GM18526 (cell line): Measurements from ENCODE around the gene CSTPP1.

Source experiments
- POLR2A ChIP-seq: IDR thresholded peaks from 3 replicates; pipeline ENCODE4 v1.6.1; 2011; ENCODE audit not compliant: insufficient read length; ENCODE audit errors: extremely low read depth

The CSTPP1 gene

GRCh38 chr11:46920755-46921154 is 15.8 kb upstream of the CSTPP1 start:
- no peak for TF ChIP-seq POLR2A

GRCh38 chr11:46930089-46930488 is 6.5 kb upstream of the CSTPP1 start:
- TF ChIP-seq POLR2A: no peak

GRCh38 chr11:46942172-46942571 is 5.6 kb downstream of the CSTPP1 start:
- TF ChIP-seq POLR2A: no peak

DNA sequence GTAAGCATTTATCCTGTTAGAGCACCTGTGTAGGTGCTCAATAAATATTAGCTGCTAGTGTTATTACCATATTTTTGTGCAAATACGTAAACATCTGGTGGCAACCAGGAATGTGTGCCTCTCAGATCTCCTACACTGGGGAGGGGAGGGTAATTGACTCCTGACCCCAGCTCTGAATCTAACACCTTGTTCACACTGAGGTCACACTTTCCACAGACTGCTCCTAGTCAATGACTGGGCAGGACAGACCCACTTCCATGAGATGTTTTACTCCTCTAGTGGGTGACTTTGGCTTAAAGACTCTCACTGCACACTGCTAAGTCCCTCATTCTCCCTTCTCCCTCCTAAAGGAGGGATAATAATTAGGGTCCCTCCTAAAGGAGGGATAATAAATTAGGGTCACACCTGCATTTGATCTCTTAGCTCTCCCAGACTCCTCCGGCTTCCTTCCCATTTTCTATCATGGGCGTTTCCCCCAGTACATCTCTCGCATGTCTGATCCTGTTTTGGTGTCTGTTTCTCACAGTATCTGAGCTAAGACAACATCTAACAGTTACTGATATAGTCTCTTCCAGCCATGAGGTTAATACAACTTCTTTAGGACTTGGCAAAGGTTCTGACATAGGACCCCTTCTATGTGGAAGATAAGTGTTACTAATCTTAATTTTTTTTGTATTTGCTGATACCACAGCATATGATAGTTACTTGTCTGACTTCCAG is 8.0 kb downstream of the CSTPP1 start:
- TF ChIP-seq POLR2A: no peak

DNA sequence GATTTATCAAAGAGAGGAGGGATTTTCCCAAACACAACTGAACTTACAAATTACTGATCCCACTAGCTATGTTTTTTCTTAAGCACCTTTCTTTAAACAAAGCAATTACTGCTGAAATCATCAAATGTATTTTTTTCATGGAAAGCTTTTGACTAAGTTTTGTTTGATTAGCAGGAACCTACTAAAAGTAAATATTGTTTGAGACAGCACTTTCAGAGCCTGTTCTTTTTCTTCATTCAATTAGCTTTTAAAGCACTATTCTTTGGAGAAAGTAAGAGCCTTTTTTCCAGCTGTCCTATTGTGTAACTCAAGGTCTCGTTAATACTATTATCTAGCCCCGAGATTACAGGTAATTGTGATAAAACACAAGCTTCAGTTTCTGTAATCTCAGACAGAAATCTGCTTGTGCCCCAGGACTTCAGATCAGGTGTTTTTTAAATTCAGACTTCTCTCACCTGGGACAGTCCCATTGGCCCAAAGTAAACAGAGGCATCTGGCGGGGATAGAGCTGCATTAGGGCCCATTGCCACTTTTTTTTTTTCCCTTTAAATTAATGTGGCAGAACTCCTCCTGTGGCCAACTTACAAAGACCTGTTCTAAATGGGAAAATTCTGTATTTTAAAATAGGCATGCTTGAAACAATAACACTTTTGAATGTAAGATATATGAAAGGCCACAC is 11.0 kb downstream of the CSTPP1 start:
- no peak for TF ChIP-seq POLR2A

GRCh38 chr11:46948378-46949131 is 12.0 kb downstream of the CSTPP1 start:
- TF ChIP-seq POLR2A: no peak

GRCh38 chr11:46949297-46949696 is 12.7 kb downstream of the CSTPP1 start:
- TF ChIP-seq POLR2A: no peak

DNA sequence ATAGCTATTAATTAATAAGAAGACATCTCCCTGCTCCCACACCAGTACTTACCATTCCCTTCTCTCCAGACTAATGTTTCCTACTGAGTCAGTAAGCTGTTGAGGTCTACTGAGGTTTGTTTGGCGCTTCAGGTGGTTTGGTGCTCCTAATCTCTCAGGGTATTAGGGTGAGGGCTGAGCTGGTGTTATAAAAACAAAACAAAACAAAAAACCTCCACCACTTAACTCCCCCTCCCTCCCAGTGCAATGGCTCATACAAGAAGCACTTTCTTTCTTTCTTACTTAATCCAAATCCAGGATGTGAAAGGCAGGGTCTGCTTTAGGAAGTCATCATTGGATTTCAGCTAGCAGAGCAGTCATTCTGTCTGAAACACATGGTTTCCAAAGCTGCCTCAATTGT is 15.3 kb downstream of the CSTPP1 start:
- no peak for TF ChIP-seq POLR2A

- no peak for TF ChIP-seq POLR2A
These were observed 16.0 kb downstream of the CSTPP1 start for GRCh38 chr11:46952553-46952952.

DNA sequence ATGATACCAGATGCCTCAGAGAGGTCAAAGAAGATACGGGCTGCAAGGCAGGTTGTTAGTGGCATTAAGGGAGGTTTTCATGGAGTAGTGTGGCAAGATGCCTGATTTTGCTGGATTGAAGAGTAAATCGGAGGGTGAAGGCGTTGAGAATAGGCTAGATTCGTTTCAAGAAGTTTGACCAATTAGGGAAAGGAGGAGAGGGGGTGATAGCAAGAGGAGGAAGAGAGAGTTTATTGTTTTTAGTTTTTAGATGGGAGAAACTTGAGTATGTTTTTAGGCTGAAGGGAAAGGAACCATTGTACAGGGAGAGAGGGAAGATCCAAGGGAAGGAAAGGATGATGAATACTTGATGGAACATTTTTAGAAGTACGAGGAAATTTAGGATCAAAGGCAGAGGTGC is 16.5 kb downstream of the CSTPP1 start:
- no peak for TF ChIP-seq POLR2A

- TF ChIP-seq POLR2A: no peak
These were observed 22.2 kb downstream of the CSTPP1 start for GRCh38 chr11:46958777-46959176.

- no peak for TF ChIP-seq POLR2A
These were observed 24.5 kb downstream of the CSTPP1 start for GRCh38 chr11:46961041-46961440.

DNA sequence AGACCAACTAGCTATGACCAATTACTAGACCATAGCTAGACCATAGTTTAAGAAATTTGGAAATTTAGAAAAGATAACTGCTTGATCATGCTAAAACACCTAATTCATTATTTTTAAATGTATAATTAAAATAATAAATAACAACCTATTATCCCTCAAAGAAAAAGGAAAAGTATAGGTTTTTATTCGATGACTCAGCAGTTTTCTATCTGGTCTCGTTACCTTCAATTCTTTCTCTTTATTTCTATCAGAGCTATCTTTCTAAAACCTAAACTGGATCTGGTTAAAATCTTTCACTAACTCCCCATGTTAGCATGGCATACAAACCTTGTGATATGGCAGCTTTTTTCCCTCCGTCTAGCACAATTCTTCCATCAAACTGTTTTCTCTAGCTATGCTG is 27.3 kb downstream of the CSTPP1 start:
- no peak for TF ChIP-seq POLR2A

DNA sequence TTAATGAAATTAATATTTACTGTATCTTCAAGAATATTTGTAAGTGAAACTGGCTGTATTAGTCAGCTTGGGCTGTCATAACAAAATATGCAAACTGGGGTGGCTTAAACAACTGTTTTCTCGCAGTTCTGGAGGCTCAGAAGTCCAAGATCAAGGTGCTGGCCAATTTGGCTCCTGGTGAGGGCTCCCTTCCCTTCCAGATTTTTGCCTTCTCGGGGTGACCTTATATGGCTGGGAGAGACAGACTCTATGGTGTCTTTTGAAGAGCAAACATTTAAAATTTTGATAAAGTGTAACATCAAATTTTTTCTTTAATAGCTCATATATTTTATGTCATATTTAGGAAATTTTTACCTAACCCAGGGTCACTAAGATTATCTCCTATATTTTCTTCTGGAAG is 30.2 kb downstream of the CSTPP1 start:
- TF ChIP-seq POLR2A: no peak

- TF ChIP-seq POLR2A: no peak
These were observed 31.4 kb downstream of the CSTPP1 start for GRCh38 chr11:46967962-46968361.

DNA sequence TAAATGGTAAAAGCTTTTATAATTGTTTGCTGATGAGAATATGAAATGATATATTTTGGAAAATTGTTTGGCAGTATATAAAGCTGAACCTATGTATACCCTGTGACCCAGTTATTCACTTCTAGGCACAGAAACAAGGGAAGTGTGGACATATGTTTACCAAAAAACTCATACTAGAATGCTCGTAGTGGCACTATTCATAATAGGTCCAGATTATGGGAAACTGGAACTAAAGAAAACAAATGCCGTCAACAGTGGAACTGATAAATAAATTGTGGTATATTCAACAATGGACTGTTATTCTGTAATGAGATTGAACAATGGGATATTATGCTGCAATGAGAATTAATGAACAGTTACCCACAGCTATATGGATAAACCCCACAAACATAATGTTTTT is 32.8 kb downstream of the CSTPP1 start:
- TF ChIP-seq POLR2A: no peak
